ENCODE data around the gene TASP1.

TASP1 gene

GRCh38 chr20:13447385-13448180, 191.1 kb downstream of the TASP1 start:
- H3K27me3 Mint-ChIP-seq (ENCODE audit: low read depth): no peaks in the 10 kb centered on the region
- TF ChIP-seq CTCF (IDR thresholded peaks at IDR 0.05; ENCODE audit: unreplicated experiment in 3 of 3): no peak
- H3K4me1 Mint-ChIP-seq: peaks cover 17% of the 10 kb centered on the region
- H3K9me3 Mint-ChIP-seq: no peaks in the 10 kb centered on the region
- no peak overlapping the region for H3K4me3 Mint-ChIP-seq
- peaks cover 18% of the 10 kb centered on the region for H3K36me3 Mint-ChIP-seq (ENCODE audit: low read depth)
- no peak overlapping the region for H3K27ac Mint-ChIP-seq

DNA sequence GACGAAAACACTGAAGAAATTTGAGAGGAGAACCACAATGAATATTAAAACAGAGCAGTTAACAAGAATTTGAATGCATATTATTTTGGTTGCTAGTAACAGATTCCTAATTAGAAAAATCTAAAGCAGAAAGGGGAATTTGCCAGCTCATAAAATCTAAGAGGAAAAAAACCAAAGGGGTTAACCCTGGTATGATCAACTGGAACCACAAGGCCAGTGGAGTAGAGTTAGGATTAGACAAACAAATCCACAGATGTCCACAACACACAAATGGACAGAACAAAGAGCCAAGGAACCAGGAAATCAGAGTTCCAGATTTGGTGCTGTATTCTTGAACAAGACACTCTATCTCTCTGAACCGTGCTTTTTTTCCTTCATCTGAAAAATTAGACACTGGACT, 195.0 kb downstream of the TASP1 start:
- Mint-ChIP-seq H3K4me1 (peaks cover 23% of the 10 kb centered on the region), H3K4me3 (no peak overlapping the region), H3K27me3 (ENCODE audit: low read depth) (no peaks in the 10 kb centered on the region), H3K9me3 (peaks cover 19% of the 10 kb centered on the region), H3K36me3 (ENCODE audit: low read depth) (peaks cover 20% of the 10 kb centered on the region), H3K27ac (peak overlapping the region; percentile 19 to 61 (median 38))
- TF ChIP-seq CTCF (IDR thresholded peaks at IDR 0.05; ENCODE audit: unreplicated experiment in 3 of 3): no peak

DNA sequence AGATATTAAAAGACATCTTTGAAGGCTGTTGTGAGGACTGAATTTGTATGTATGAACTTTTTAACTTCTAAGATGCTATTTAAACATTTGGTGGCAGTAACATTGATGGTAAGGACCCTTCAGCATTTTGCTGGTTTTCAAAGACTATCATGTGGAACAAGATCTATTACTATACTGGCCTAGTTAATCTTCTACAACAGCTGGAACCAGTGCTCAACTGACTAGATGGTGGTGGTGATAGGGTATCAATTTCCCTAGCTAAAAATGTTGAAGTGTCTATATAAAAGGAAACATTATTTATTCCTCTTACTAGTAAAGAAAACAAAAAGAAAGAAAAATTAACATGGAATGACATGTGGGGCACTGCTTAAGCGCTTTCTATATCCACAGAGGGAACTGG, 195.7 kb downstream of the TASP1 start:
- no peak overlapping the region for H3K4me3 Mint-ChIP-seq
- H3K27ac Mint-ChIP-seq: peak overlapping the region; percentile 19 to 61 (median 38)
- H3K36me3 Mint-ChIP-seq (ENCODE audit: low read depth): peaks cover 20% of the 10 kb centered on the region
- H3K27me3 Mint-ChIP-seq (ENCODE audit: low read depth): no peaks in the 10 kb centered on the region
- no peak for TF ChIP-seq CTCF (IDR thresholded peaks at IDR 0.05; ENCODE audit: unreplicated experiment in 3 of 3)
- H3K9me3 Mint-ChIP-seq: peaks cover 19% of the 10 kb centered on the region
- peaks cover 23% of the 10 kb centered on the region for H3K4me1 Mint-ChIP-seq

GRCh38 chr20:13441388-13441787, 197.3 kb downstream of the TASP1 start:
- Mint-ChIP-seq H3K4me1 (peaks cover 23% of the 10 kb centered on the region), H3K9me3 (peaks cover 19% of the 10 kb centered on the region)

GRCh38 chr20:13436530-13436929, 202.2 kb downstream of the TASP1 start:
- no peaks in the 10 kb centered on the region for H3K4me1 Mint-ChIP-seq
- peaks cover 35% of the 10 kb centered on the region for H3K36me3 Mint-ChIP-seq (ENCODE audit: low read depth)
- H3K27me3 Mint-ChIP-seq (ENCODE audit: low read depth): no peaks in the 10 kb centered on the region

More at GRCh38 chr20:13441388-13441787, 197.3 kb downstream of the TASP1 start:
- H3K27me3 Mint-ChIP-seq (ENCODE audit: low read depth): no peaks in the 10 kb centered on the region
- peaks cover 20% of the 10 kb centered on the region for H3K36me3 Mint-ChIP-seq (ENCODE audit: low read depth)
- H3K27ac Mint-ChIP-seq: no peak overlapping the region
- TF ChIP-seq CTCF (IDR thresholded peaks at IDR 0.05; ENCODE audit: unreplicated experiment in 3 of 3): no peak
- no peak overlapping the region for H3K4me3 Mint-ChIP-seq

More at GRCh38 chr20:13436530-13436929, 202.2 kb downstream of the TASP1 start:
- peaks cover 26% of the 10 kb centered on the region for H3K9me3 Mint-ChIP-seq
- H3K27ac Mint-ChIP-seq: no peak overlapping the region
- TF ChIP-seq CTCF (IDR thresholded peaks at IDR 0.05; ENCODE audit: unreplicated experiment in 3 of 3): no peak
- no peak overlapping the region for H3K4me3 Mint-ChIP-seq

Data from nephron (organoid).